Measurements from ENCODE around the gene ZNF592.

DNA sequence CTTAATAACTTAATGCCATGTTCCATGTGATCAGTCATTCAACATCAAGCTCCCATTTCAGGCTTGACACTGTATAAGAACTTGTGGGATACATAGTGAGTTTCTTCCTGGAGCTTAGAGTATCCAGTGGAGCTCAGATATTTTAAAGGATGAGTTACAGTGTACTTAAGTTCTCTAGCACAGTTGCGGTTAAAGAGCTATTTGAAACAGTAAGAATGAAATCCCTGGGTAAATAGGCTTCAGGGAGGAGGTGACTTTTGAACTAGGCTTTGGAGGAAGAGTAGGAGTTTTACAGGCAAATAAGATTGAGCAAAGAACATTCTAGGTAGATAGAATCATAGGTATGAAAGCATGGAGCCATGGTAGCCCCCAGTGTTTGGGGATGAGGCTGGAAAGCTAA lies 3.8 kb downstream of the ZNF592 start:
- TF ChIP-seq, protein P1, sequence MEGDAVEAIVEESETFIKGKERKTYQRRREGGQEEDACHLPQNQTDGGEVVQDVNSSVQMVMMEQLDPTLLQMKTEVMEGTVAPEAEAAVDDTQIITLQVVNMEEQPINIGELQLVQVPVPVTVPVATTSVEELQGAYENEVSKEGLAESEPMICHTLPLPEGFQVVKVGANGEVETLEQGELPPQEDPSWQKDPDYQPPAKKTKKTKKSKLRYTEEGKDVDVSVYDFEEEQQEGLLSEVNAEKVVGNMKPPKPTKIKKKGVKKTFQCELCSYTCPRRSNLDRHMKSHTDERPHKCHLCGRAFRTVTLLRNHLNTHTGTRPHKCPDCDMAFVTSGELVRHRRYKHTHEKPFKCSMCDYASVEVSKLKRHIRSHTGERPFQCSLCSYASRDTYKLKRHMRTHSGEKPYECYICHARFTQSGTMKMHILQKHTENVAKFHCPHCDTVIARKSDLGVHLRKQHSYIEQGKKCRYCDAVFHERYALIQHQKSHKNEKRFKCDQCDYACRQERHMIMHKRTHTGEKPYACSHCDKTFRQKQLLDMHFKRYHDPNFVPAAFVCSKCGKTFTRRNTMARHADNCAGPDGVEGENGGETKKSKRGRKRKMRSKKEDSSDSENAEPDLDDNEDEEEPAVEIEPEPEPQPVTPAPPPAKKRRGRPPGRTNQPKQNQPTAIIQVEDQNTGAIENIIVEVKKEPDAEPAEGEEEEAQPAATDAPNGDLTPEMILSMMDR (IDR thresholded peaks at IDR 0.05): no peak
- TF ChIP-seq ZFX (IDR thresholded peaks at IDR 0.05; ENCODE audit: borderline replicate concordance): no peak
